HUES48 (cell line): ENCODE measurements around the gene MOGAT2.

ENCODE experiments used
- H3K27ac ChIP-seq: one replicate; pipeline ENCODE4 v1.7.0; 2013; ENCODE audit warnings: low read depth, low read length, inconsistent platforms
- H3K27me3 ChIP-seq: 2 replicates; pipeline ENCODE4 v1.6.1; 2013; ENCODE audit warnings: mild to moderate bottlenecking, low read length; ENCODE audit not compliant: control insufficient read depth, insufficient read depth
- H3K36me3 ChIP-seq: 2 replicates; pipeline ENCODE4 v1.6.1; 2013; ENCODE audit warnings: low read length; ENCODE audit not compliant: control insufficient read depth, insufficient read depth
- H3K4me1 ChIP-seq: 2 replicates; pipeline ENCODE4 v1.6.1; 2013; ENCODE audit warnings: mild to moderate bottlenecking, low read length; ENCODE audit not compliant: control insufficient read depth, insufficient read depth
- H3K4me3 ChIP-seq: 2 replicates; pipeline ENCODE4 v1.5.1; 2013; ENCODE audit warnings: mild to moderate bottlenecking, low read depth, low read length
- H3K9ac ChIP-seq: 2 replicates; pipeline ENCODE4 v1.6.1; 2013; ENCODE audit warnings: mild to moderate bottlenecking, low read depth, low read length, moderate library complexity
- H3K9me3 ChIP-seq: 2 replicates; pipeline ENCODE4 v1.6.1; 2013; ENCODE audit warnings: low read length; ENCODE audit not compliant: control insufficient read depth, insufficient read depth

MOGAT2 gene

GRCh38 chr11:75697906-75698581, 19.6 kb upstream of the MOGAT2 start:
- Histone ChIP-seq H3K27me3 (no peaks in the 10 kb centered on the region), H3K36me3 (no peaks in the 10 kb centered on the region), H3K9ac (no peak overlapping the region), H3K27ac (no peak overlapping the region), H3K4me3 (no peak overlapping the region), H3K4me1 (no peaks in the 10 kb centered on the region), H3K9me3 (no peaks in the 10 kb centered on the region)

GRCh38 chr11:75700940-75701339, 16.7 kb upstream of the MOGAT2 start:
- no peak overlapping the region for H3K9ac ChIP-seq
- no peaks in the 10 kb centered on the region for H3K4me1 ChIP-seq
- no peaks in the 10 kb centered on the region for H3K9me3 ChIP-seq
- H3K27me3 ChIP-seq, result no peaks in the 10 kb centered on the region
- H3K36me3 ChIP-seq, result no peaks in the 10 kb centered on the region
- no peak overlapping the region for H3K4me3 ChIP-seq
- H3K27ac ChIP-seq, result no peak overlapping the region

- H3K4me1 ChIP-seq, result no peaks in the 10 kb centered on the region
- no peaks in the 10 kb centered on the region for H3K36me3 ChIP-seq
- no peak overlapping the region for H3K4me3 ChIP-seq
- no peak overlapping the region for H3K9ac ChIP-seq
- no peaks in the 10 kb centered on the region for H3K9me3 ChIP-seq
- 0 out of 2 replicates have a peak, but pooled peaks cover 5% of the 10 kb centered on the region for H3K27me3 ChIP-seq
- H3K27ac ChIP-seq, result no peak overlapping the region
These were observed 13.9 kb upstream of the MOGAT2 start for GRCh38 chr11:75703695-75704237.

GRCh38 chr11:75705541-75705940, 12.1 kb upstream of the MOGAT2 start:
- H3K27me3 ChIP-seq, result 0 out of 2 replicates have a peak, but pooled peaks cover 5% of the 10 kb centered on the region
- no peaks in the 10 kb centered on the region for H3K9me3 ChIP-seq
- H3K36me3 ChIP-seq, result no peaks in the 10 kb centered on the region
- H3K9ac ChIP-seq, result no peak overlapping the region
- H3K4me3 ChIP-seq, result no peak overlapping the region
- no peaks in the 10 kb centered on the region for H3K4me1 ChIP-seq
- H3K27ac ChIP-seq, result no peak overlapping the region

- Histone ChIP-seq H3K36me3 (no peaks in the 10 kb centered on the region), H3K27ac (no peak overlapping the region), H3K4me3 (no peak overlapping the region), H3K9ac (no peak overlapping the region), H3K27me3 (0 out of 2 replicates have a peak, but pooled peaks cover 5% of the 10 kb centered on the region), H3K9me3 (no peaks in the 10 kb centered on the region), H3K4me1 (no peaks in the 10 kb centered on the region)
These were observed 11.3 kb upstream of the MOGAT2 start for GRCh38 chr11:75706260-75706729.

GRCh38 chr11:75714211-75714610, 3.4 kb upstream of the MOGAT2 start:
- no peak overlapping the region for H3K9ac ChIP-seq
- H3K36me3 ChIP-seq, result no peaks in the 10 kb centered on the region
- H3K27ac ChIP-seq, result no peak overlapping the region
- H3K4me3 ChIP-seq, result no peak overlapping the region
- H3K4me1 ChIP-seq, result peaks cover 12% of the 10 kb centered on the region
- H3K9me3 ChIP-seq, result no peaks in the 10 kb centered on the region
- peaks cover 60% of the 10 kb centered on the region for H3K27me3 ChIP-seq

GRCh38 chr11:75715688-75716087, 1.9 kb upstream of the MOGAT2 start:
- Histone ChIP-seq H3K9me3 (no peaks in the 10 kb centered on the region), H3K27me3 (peaks cover 66% of the 10 kb centered on the region), H3K9ac (no peak overlapping the region), H3K4me3 (no peak overlapping the region), H3K36me3 (no peaks in the 10 kb centered on the region), H3K27ac (no peak overlapping the region), H3K4me1 (peaks cover 12% of the 10 kb centered on the region)

GRCh38 chr11:75716659-75717058, 979 bp upstream of the MOGAT2 start:
- Histone ChIP-seq H3K4me1 (peaks cover 12% of the 10 kb centered on the region), H3K4me3 (no peak overlapping the region), H3K9ac (no peak overlapping the region), H3K9me3 (no peaks in the 10 kb centered on the region), H3K27ac (no peak overlapping the region), H3K36me3 (no peaks in the 10 kb centered on the region), H3K27me3 (peaks cover 66% of the 10 kb centered on the region)

- no peak overlapping the region for H3K4me3 ChIP-seq
- H3K27me3 ChIP-seq, result peaks cover 53% of the 10 kb centered on the region
- H3K4me1 ChIP-seq, result peaks cover 12% of the 10 kb centered on the region
- H3K9ac ChIP-seq, result no peak overlapping the region
- no peaks in the 10 kb centered on the region for H3K9me3 ChIP-seq
- no peak overlapping the region for H3K27ac ChIP-seq
- H3K36me3 ChIP-seq, result no peaks in the 10 kb centered on the region
These were observed 1.0 kb downstream of the MOGAT2 start for GRCh38 chr11:75718419-75719339.

- Histone ChIP-seq H3K4me3 (no peak overlapping the region), H3K4me1 (peaks cover 12% of the 10 kb centered on the region), H3K27me3 (peaks cover 44% of the 10 kb centered on the region), H3K27ac (no peak overlapping the region), H3K9ac (no peak overlapping the region), H3K9me3 (no peaks in the 10 kb centered on the region), H3K36me3 (no peaks in the 10 kb centered on the region)
These were observed 2.0 kb downstream of the MOGAT2 start for GRCh38 chr11:75719340-75720239.
